Prostate gland (tissue), 2 donors: ENCODE data around the gene XRCC4.

ENCODE experiments used
- POLR2A ChIP-seq: fragments of 450-650 bp; IDR thresholded peaks from one replicate; pipeline ENCODE4 v1.6.1; 2016; ENCODE audit warnings: antibody characterized with exemption, mild to moderate bottlenecking
- POLR2AphosphoS5 ChIP-seq: sonication (generic); formaldehyde crosslinking; IDR thresholded peaks from one replicate; pipeline ENCODE4 v1.6.1; 2017; ENCODE audit warnings: antibody characterized with exemption
- TF ChIP-seq, protein P1 (sequence below), 4 experiments: fragments of 200-600 bp in 2 of 4; fragments of 450-650 bp in 2 of 4; sonication (generic) in 2 of 4; IDR thresholded peaks; 1 replicate in 3 of 4; 2 replicates in 1 of 4; pipeline ENCODE4 v1.5.1; 2016 to 2019; ENCODE audit warnings: antibody characterized with exemption in 4 of 4, mild to moderate bottlenecking in 2 of 4, moderate library complexity in 2 of 4

DNA sequence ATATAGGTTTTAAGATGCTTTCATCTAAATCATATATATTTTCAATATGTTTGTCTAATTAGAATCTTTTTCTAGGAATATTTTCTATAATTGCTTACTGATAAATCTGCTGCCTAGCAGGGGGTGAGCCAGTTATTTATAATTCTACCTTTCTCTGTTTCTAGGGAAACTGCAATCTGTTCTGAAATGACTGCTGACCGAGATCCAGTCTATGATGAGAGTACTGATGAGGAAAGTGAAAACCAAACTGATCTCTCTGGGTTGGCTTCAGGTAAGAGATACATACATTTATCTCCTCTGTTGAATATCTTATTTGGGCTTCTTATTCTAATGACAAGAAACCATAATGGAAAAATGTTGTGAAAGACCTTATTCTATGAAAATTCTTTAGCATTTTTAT is 127.3 kb downstream of the XRCC4 start:
- TF ChIP-seq, protein P1, sequence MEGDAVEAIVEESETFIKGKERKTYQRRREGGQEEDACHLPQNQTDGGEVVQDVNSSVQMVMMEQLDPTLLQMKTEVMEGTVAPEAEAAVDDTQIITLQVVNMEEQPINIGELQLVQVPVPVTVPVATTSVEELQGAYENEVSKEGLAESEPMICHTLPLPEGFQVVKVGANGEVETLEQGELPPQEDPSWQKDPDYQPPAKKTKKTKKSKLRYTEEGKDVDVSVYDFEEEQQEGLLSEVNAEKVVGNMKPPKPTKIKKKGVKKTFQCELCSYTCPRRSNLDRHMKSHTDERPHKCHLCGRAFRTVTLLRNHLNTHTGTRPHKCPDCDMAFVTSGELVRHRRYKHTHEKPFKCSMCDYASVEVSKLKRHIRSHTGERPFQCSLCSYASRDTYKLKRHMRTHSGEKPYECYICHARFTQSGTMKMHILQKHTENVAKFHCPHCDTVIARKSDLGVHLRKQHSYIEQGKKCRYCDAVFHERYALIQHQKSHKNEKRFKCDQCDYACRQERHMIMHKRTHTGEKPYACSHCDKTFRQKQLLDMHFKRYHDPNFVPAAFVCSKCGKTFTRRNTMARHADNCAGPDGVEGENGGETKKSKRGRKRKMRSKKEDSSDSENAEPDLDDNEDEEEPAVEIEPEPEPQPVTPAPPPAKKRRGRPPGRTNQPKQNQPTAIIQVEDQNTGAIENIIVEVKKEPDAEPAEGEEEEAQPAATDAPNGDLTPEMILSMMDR (IDR thresholded peaks at IDR 0.05): no peak
- TF ChIP-seq POLR2A: no peak
- no peak for TF ChIP-seq POLR2AphosphoS5
